Activated CD8-positive, alpha-beta memory T cell treated with anti-CD3 and anti-CD28 coated beads, Interleukin-2, amount 10 ng/mL, durations not matched to agents 7 days and 5 days (primary cell): Measurements from ENCODE around the gene FAM107B. TPM values are rescaled to one million over a fixed set of nuclear protein-coding genes. Genes with fewer than 3 reads are reported as not detected.
"Not testable (repeated sequence)": the region's sequence is repeated elsewhere in the genome, so short reads cannot be mapped to it uniquely, and the experiment has no call there.

Experiments used
- ATAC-seq: fragments of 150-1000 bp; cut with Tn5 transposase; one replicate; pipeline ENCODE4 v1.10.0; 2021; ENCODE audit warnings: moderate library complexity
- CTCF ChIA-PET: fragments of 350-600 bp; sonication (Branson Sonifier 250); formaldehyde crosslinking; loops from one replicate; lab custom pipeline; 2021; ENCODE audit warnings: antibody characterized with exemption; lab: Charles Lee
- DNase-seq: peaks from one replicate; pipeline ENCODE4 v3.0.0-alpha.2; 2020
- H3K27ac Mint-ChIP-seq: one replicate; pipeline ENCODE4 v1.8.0; 2021; ENCODE audit warnings: mild to moderate bottlenecking, mixed read lengths
- H3K27me3 Mint-ChIP-seq: one replicate; pipeline ENCODE4 v1.8.0; 2021; ENCODE audit warnings: mixed read lengths
- H3K36me3 Mint-ChIP-seq: one replicate; pipeline ENCODE4 v1.8.0; 2021; ENCODE audit warnings: mild to moderate bottlenecking, mixed read lengths
- H3K4me1 Mint-ChIP-seq: one replicate; pipeline ENCODE4 v1.8.0; 2021; ENCODE audit warnings: mixed read lengths
- H3K4me3 Mint-ChIP-seq: one replicate; pipeline ENCODE4 v1.8.0; 2021; ENCODE audit warnings: mild to moderate bottlenecking, moderate library complexity, mixed read lengths
- H3K9me3 Mint-ChIP-seq: one replicate; pipeline ENCODE4 v1.8.0; 2022; ENCODE audit warnings: low read depth, mixed read lengths
- total RNA-seq, 2 experiments: library from RNA; stranded (reverse); gene quantifications; one replicate each; pipeline ENCODE4 v1.2.3, GENCODE V29; 2021

Gene FAM107B
- total RNA-seq, 2 experiments from 2014 or later: 114 to 208 TPM

GRCh38 chr10:14670551-14671240 is 104.0 kb downstream of the FAM107B start:
- Mint-ChIP-seq H3K27ac (no peak overlapping the region), H3K27me3 (peaks cover 7% of the 10 kb centered on the region), H3K4me3 (no peak overlapping the region), H3K9me3 (peaks cover 16% of the 10 kb centered on the region), H3K4me1 (peaks cover 15% of the 10 kb centered on the region), H3K36me3 (peaks cover 23% of the 10 kb centered on the region)
- ATAC-seq (no peak), DNase-seq (no peak)
- CTCF ChIA-PET: interaction anchor here (1.5 kb wide), 1 partner anchor 17 kb away, joined by 4 read pairs; no protein-coding TSS in a partner anchor

DNA sequence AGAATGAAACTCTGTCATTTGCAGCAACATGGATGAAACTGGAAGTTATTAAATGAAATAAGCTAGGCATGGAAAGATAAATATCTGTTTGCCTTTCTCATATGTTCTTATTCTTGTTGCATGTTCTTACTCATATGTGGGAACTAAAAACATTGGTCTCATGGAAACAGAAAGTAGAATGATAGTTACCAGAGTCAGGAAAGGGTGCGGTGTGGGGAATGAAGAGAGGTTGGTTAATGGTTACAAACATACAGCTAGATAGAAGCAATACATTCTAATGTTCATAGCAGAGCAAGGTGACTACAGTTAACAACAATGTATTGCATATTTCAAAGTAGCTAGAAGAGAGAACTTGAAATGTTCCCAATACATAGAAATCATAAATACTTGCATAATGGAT is 105.1 kb downstream of the FAM107B start:
- Mint-ChIP-seq H3K4me3 (no peak overlapping the region), H3K36me3 (peaks cover 27% of the 10 kb centered on the region), H3K27ac (no peak overlapping the region), H3K27me3 (peaks cover 7% of the 10 kb centered on the region), H3K9me3 (peaks cover 23% of the 10 kb centered on the region), H3K4me1 (peaks cover 26% of the 10 kb centered on the region)
- ATAC-seq (peak; percentile 61), DNase-seq (no peak)
- CTCF ChIA-PET: interaction anchor here (1.5 kb wide), 1 partner anchor 16 kb away, joined by 4 read pairs; no protein-coding TSS in a partner anchor

- CTCF ChIA-PET: interaction anchor here (1.4 kb wide), 1 partner anchor 14 kb away, joined by 3 read pairs; no protein-coding TSS in a partner anchor
- Mint-ChIP-seq H3K36me3 (peaks cover 32% of the 10 kb centered on the region), H3K27ac (no peak overlapping the region), H3K9me3 (peaks cover 26% of the 10 kb centered on the region), H3K4me1 (peaks cover 33% of the 10 kb centered on the region), H3K27me3 (no peaks in the 10 kb centered on the region), H3K4me3 (no peak overlapping the region)
- no peak for ATAC-seq
- DNase-seq: no peak
These were observed 106.9 kb downstream of the FAM107B start for GRCh38 chr10:14667781-14668180.

- Mint-ChIP-seq H3K4me3 (no peak overlapping the region), H3K4me1 (peaks cover 33% of the 10 kb centered on the region), H3K27ac (no peak overlapping the region), H3K27me3 (no peaks in the 10 kb centered on the region), H3K9me3 (peaks cover 29% of the 10 kb centered on the region), H3K36me3 (peaks cover 36% of the 10 kb centered on the region)
- DNase-seq (no peak), ATAC-seq (no peak)
- CTCF ChIA-PET: interaction anchor here (1.4 kb wide), 1 partner anchor 13 kb away, joined by 3 read pairs; no protein-coding TSS in a partner anchor
These were observed 107.4 kb downstream of the FAM107B start for GRCh38 chr10:14667280-14667679.

DNA sequence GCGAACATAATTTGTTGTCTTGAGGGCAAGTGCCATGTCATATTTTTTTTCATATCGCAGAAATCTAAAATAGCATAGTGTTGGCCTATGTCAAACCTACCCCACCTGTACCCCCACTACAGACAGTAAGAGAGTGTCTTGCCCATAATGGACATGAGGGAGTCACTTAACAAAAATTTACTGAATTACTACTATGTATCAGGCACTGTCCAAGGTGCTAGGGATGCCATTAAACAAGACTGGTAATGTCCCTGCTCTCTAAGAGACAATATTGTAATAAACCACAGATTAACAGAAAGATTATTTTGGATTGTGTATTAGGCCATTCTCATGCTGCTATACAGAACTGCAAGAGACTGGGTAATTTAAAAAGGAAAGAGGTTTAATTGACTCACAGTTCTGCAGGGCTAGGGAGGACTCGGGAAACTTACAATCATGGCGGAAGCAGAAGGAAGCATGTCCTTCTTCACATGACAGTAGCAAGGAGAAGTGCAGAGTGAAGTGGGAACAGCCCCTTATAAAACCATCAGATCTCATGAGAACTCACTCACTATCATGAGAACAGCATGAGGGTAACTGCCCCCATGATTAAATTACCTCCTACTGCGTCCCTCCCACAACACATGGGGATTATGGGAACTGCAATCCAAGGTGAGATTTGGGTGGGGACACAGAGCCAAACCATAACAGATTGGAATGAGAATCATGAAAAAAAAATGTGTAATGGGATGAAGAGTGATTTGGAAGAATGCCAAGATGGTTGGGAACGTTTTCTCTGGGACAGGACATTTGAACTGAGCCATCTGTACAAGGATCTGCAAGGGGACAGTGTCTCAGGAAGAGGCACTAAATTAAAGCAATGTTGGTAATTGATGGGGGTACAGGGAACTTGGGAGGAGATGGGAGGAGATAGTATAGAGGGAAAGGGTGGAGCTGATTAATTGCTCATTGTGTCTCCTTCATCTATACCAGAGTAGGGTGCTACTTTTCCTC is 108.5 kb downstream of the FAM107B start:
- Mint-ChIP-seq H3K27ac (no peak overlapping the region), H3K36me3 (peaks cover 41% of the 10 kb centered on the region), H3K9me3 (peaks cover 29% of the 10 kb centered on the region), H3K4me3 (no peak overlapping the region), H3K27me3 (no peaks in the 10 kb centered on the region), H3K4me1 (peaks cover 34% of the 10 kb centered on the region)
- DNase-seq (no peak), ATAC-seq (no peak)
- CTCF ChIA-PET: no interaction called here

GRCh38 chr10:14665304-14665703 is 109.4 kb downstream of the FAM107B start:
- Mint-ChIP-seq H3K36me3 (peaks cover 44% of the 10 kb centered on the region), H3K27ac (no peak overlapping the region), H3K27me3 (no peaks in the 10 kb centered on the region), H3K4me3 (no peak overlapping the region), H3K4me1 (peaks cover 38% of the 10 kb centered on the region), H3K9me3 (peaks cover 26% of the 10 kb centered on the region)
- CTCF ChIA-PET: no interaction called here
- no peak for DNase-seq
- no peak for ATAC-seq

GRCh38 chr10:14664345-14664744 is 110.4 kb downstream of the FAM107B start:
- Mint-ChIP-seq H3K27ac (no peak overlapping the region), H3K27me3 (no peaks in the 10 kb centered on the region), H3K9me3 (peaks cover 26% of the 10 kb centered on the region), H3K36me3 (peaks cover 41% of the 10 kb centered on the region), H3K4me3 (no peak overlapping the region), H3K4me1 (peaks cover 42% of the 10 kb centered on the region)
- CTCF ChIA-PET: no interaction called here
- ATAC-seq (no peak), DNase-seq (no peak)

- Mint-ChIP-seq H3K27ac (no peak overlapping the region), H3K27me3 (peaks cover 4% of the 10 kb centered on the region), H3K36me3 (peaks cover 43% of the 10 kb centered on the region), H3K4me3 (no peak overlapping the region), H3K9me3 (peaks cover 28% of the 10 kb centered on the region), H3K4me1 (peaks cover 56% of the 10 kb centered on the region)
- CTCF ChIA-PET: no interaction called here
- ATAC-seq (no peak), DNase-seq (no peak)
These were observed 112.9 kb downstream of the FAM107B start for GRCh38 chr10:14661818-14662217.

- peak overlapping the region; percentile 16 for H3K27ac Mint-ChIP-seq
- no peak overlapping the region for H3K4me3 Mint-ChIP-seq
- H3K9me3 Mint-ChIP-seq: peaks cover 19% of the 10 kb centered on the region
- DNase-seq (no peak), ATAC-seq (no peak)
- CTCF ChIA-PET: no interaction called here
- H3K4me1 Mint-ChIP-seq: peaks cover 55% of the 10 kb centered on the region
- H3K27me3 Mint-ChIP-seq: peaks cover 8% of the 10 kb centered on the region
- H3K36me3 Mint-ChIP-seq: peaks cover 33% of the 10 kb centered on the region
These were observed 113.9 kb downstream of the FAM107B start for GRCh38 chr10:14660831-14661230.

GRCh38 chr10:14659626-14660196 is 115.0 kb downstream of the FAM107B start:
- H3K27me3 Mint-ChIP-seq: peaks cover 10% of the 10 kb centered on the region
- H3K36me3 Mint-ChIP-seq: peaks cover 28% of the 10 kb centered on the region
- H3K9me3 Mint-ChIP-seq: peaks cover 12% of the 10 kb centered on the region
- peak; percentile 82 for DNase-seq
- H3K4me1 Mint-ChIP-seq: peaks cover 49% of the 10 kb centered on the region
- H3K27ac Mint-ChIP-seq: peak overlapping the region; percentile 92
- CTCF ChIA-PET: no interaction called here
- peak; percentile 86 for ATAC-seq
- peak overlapping the region; percentile 56 for H3K4me3 Mint-ChIP-seq

GRCh38 chr10:14659137-14659536 is 115.6 kb downstream of the FAM107B start:
- H3K27me3 Mint-ChIP-seq, ATAC-seq, DNase-seq, CTCF ChIA-PET: not testable (repeated sequence)
- H3K36me3 Mint-ChIP-seq: peaks cover 28% of the 10 kb centered on the region
- H3K27ac Mint-ChIP-seq: peak overlapping the region; percentile 92
- H3K4me3 Mint-ChIP-seq: peak overlapping the region; percentile 56
- H3K9me3 Mint-ChIP-seq: peaks cover 10% of the 10 kb centered on the region
- H3K4me1 Mint-ChIP-seq: peaks cover 50% of the 10 kb centered on the region

GRCh38 chr10:14658331-14659127 is 116.2 kb downstream of the FAM107B start:
- CTCF ChIA-PET: no interaction called here
- no peak for DNase-seq
- Mint-ChIP-seq H3K4me3 (peak overlapping the region; percentile 56), H3K27ac (peak overlapping the region; percentile 92), H3K36me3 (peaks cover 26% of the 10 kb centered on the region), H3K9me3 (peaks cover 8% of the 10 kb centered on the region), H3K27me3 (peaks cover 10% of the 10 kb centered on the region), H3K4me1 (peaks cover 53% of the 10 kb centered on the region)
- ATAC-seq: no peak
